PC-3 (cell line): ENCODE results near the gene ZNF76. TPM values are rescaled to one million over a fixed set of nuclear protein-coding genes. Genes with fewer than 3 reads are reported as not detected.

Experiments
- ATAC-seq: fragments of 200-7000 bp; cut with Tn5 transposase; 2 replicates; pipeline ENCODE4 v1.9.1; 2020; ENCODE audit warnings: mild to moderate bottlenecking, moderate library complexity
- BruUV-seq: library from RNA; stranded (reverse); fragments of 400-500 nt; replicated peaks from 2 replicates; lab custom pipeline; 2021; lab: Mats Ljungman, UMichigan
- CTCF ChIA-PET: fragments of 300-600 bp; sonication (Branson Sonifier 250); formaldehyde crosslinking; loops from one replicate; lab custom pipeline; 2022; ENCODE audit warnings: antibody characterized with exemption; lab: Charles Lee
- POLR2A ChIA-PET: fragments of 300-600 bp; sonication (Branson Sonifier 250); formaldehyde crosslinking; loops from one replicate; lab custom pipeline; 2022; ENCODE audit warnings: antibody characterized with exemption; ENCODE audit not compliant: unreplicated experiment; lab: Charles Lee
- DNase-seq: peaks from one replicate; pipeline ENCODE4 v3.0.0-alpha.2; 2015
- H2AFZ ChIP-seq: fragments of 300-600 bp; sonication (generic); 2 replicates; pipeline ENCODE4 v1.6.0; 2016; ENCODE audit warnings: antibody characterized with exemption, low read length
- H3F3A ChIP-seq: fragments of 300-600 bp; sonication (generic); one replicate; pipeline ENCODE4 v1.6.0; 2017; ENCODE audit warnings: antibody characterized with exemption, low read length, control low read depth, mild to moderate bottlenecking; ENCODE audit not compliant: unreplicated experiment
- H3K27ac ChIP-seq: fragments of 300-600 bp; sonication (generic); 2 replicates; pipeline ENCODE4 v1.5.1; 2016; ENCODE audit warnings: mild to moderate bottlenecking, low read length
- H3K27me3 ChIP-seq: fragments of 300-600 bp; sonication (generic); 2 replicates; pipeline ENCODE4 v1.6.1; 2016; ENCODE audit warnings: low read length, mixed read lengths
- H3K36me3 ChIP-seq: fragments of 300-600 bp; sonication (generic); 2 replicates; pipeline ENCODE4 v1.6.1; 2016; ENCODE audit warnings: low read depth, mixed run types, low read length, mixed read lengths
- H3K4me1 ChIP-seq: fragments of 300-600 bp; sonication (generic); 2 replicates; pipeline ENCODE4 v1.5.1; 2016; ENCODE audit warnings: low read length; ENCODE audit not compliant: insufficient read depth
- H3K4me2 ChIP-seq: fragments of 300-600 bp; sonication (generic); 2 replicates; pipeline ENCODE4 v1.6.0; 2016; ENCODE audit warnings: low read length
- H3K4me3 ChIP-seq: fragments of 300-600 bp; sonication (generic); 2 replicates; pipeline ENCODE4 v1.5.1; 2016; ENCODE audit warnings: mild to moderate bottlenecking, low read length, mixed read lengths
- H3K79me2 ChIP-seq: fragments of 300-600 bp; sonication (generic); 2 replicates; pipeline ENCODE4 v1.6.1; 2017; ENCODE audit warnings: low read length, mixed read lengths
- H3K9ac ChIP-seq: fragments of 300-600 bp; sonication (generic); 2 replicates; pipeline ENCODE4 v1.6.0; 2016; ENCODE audit warnings: mild to moderate bottlenecking, low read length
- H3K9me2 ChIP-seq: fragments of 300-600 bp; sonication (generic); replicated peaks from 2 replicates; pipeline ENCODE4 v1.6.1; 2016; ENCODE audit warnings: mixed run types, low read length, mixed read lengths
- H3K9me3 ChIP-seq: fragments of 300-600 bp; sonication (generic); 2 replicates; pipeline ENCODE4 v1.6.1; 2016; ENCODE audit warnings: low read length, mixed read lengths
- H4K20me1 ChIP-seq: fragments of 300-600 bp; sonication (generic); 2 replicates; pipeline ENCODE4 v1.6.1; 2016; ENCODE audit warnings: low read length, mixed read lengths
- CTCF ChIP-seq: fragments of 300-600 bp; sonication (generic); conservative IDR thresholded peaks from 2 replicates; pipeline ENCODE4 v1.5.1; 2017; ENCODE audit warnings: antibody characterized with exemption, low read depth, mild to moderate bottlenecking, low read length
- EZH2 ChIP-seq: fragments of 300-600 bp; sonication (generic); IDR thresholded peaks from one replicate; pipeline ENCODE4 v1.6.1; 2017; ENCODE audit warnings: antibody characterized with exemption, mild to moderate bottlenecking, low read length; ENCODE audit not compliant: unreplicated experiment
- EZH2phosphoT487 ChIP-seq: fragments of 300-600 bp; sonication (generic); IDR thresholded peaks from 2 replicates; pipeline ENCODE4 v1.6.1; 2018; ENCODE audit warnings: mild to moderate bottlenecking, antibody characterized with exemption, low read length, borderline replicate concordance
- intact Hi-C: fragments of 100-400 bp; cut with micrococcal nuclease; formaldehyde crosslinking; loops from 2 replicates; pipeline ENCODE4 v1.9.0; 2023
- total RNA-seq: library from RNA; depleted of rRNA; stranded (reverse); fragments of >200 nt; gene quantifications from 2 replicates; pipeline ENCODE4 v1.2.3, GENCODE V29; 2014

Gene ZNF76
- total RNA-seq, 1 experiment from 2014 or later: 20.8 TPM

DNA sequence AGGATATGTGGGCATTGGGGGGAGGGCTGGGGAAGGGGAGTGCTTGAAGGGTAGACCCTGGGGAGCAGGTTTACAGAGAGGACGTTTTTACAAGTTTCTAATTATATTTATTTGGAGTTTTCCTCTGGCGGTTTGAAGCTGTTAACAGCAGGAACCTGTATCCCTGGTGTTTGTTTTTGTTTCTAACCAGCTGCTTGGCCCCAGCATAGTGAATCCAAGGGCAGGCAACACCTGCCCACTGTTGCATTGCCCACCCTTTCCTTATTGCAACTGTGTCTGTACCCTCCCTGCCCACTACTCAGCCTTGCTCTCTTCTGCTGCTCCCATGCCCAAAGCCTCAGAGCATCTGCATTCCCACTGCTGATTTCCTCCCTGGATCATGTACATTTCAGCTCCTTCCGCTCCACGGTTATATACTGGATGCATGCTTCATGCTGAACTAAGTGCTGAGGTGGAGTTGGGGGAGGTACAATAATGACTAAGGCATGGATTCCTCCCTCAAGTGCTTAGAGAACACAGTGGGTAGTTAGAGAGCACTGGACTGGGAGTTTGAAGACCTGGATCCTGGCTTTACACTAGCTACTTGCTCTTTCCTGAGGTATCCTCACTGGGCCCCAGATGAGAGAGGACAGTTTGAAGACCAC lies 39.7 kb upstream of the ZNF76 start:
- no peaks in the 10 kb centered on the region for H3K36me3 ChIP-seq
- TF ChIP-seq EZH2phosphoT487 (no peak), EZH2 (no peak), CTCF (no peak)
- intact Hi-C loops: no loop called here
- H3K4me3 ChIP-seq: no peak overlapping the region
- no TSS peak for BruUV-seq
- ATAC-seq (no peak), DNase-seq (no peak)
- H3K79me2 ChIP-seq: no peaks in the 10 kb centered on the region
- H3K9me3 ChIP-seq: no peaks in the 10 kb centered on the region
- no peak overlapping the region for H3K4me2 ChIP-seq
- POLR2A ChIA-PET: no interaction called here
- no peak overlapping the region for H3K27ac ChIP-seq
- no peaks in the 10 kb centered on the region for H3K9me2 ChIP-seq
- no peak overlapping the region for H2AFZ ChIP-seq
- H3F3A ChIP-seq: no peaks in the 10 kb centered on the region
- no peaks in the 10 kb centered on the region for H4K20me1 ChIP-seq
- CTCF ChIA-PET: no interaction called here
- H3K4me1 ChIP-seq: peaks cover 7% of the 10 kb centered on the region; the same call in 1 of the 2 replicates
- no peaks in the 10 kb centered on the region for H3K27me3 ChIP-seq
- no peak overlapping the region for H3K9ac ChIP-seq

DNA sequence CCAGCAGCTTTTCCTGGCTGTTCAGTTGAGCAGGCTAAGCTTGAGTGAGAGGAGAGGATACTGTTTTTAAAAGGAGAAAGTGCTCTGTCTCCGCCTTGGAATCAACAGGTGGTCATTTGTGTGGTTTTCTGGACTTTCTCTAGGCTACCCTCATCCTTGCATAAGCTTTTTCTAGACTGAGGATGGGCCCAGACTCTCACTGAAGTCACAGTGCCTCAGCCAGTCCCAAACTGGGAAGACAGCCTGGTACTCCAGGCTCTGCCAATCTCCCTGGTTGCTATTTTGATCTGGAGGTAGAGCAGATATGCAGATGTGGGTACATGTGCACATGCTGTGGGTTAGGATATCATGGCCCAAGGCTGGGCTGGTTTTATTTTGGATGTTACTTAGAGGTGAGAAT lies 38.8 kb upstream of the ZNF76 start:
- no peaks in the 10 kb centered on the region for H3K79me2 ChIP-seq

More for the DNA sequence above, 38.8 kb upstream of the ZNF76 start:
- H3K36me3 ChIP-seq: no peaks in the 10 kb centered on the region
- H2AFZ ChIP-seq: no peak overlapping the region
- DNase-seq (no peak), ATAC-seq (no peak)
- no peaks in the 10 kb centered on the region for H4K20me1 ChIP-seq
- H3K9me2 ChIP-seq: no peaks in the 10 kb centered on the region
- no peak overlapping the region for H3K9ac ChIP-seq
- H3K27ac ChIP-seq: no peak overlapping the region
- no peaks in the 10 kb centered on the region for H3K9me3 ChIP-seq
- no peaks in the 10 kb centered on the region for H3K27me3 ChIP-seq
- intact Hi-C loops: no loop called here
- H3K4me2 ChIP-seq: no peak overlapping the region
- BruUV-seq: no TSS peak
- TF ChIP-seq EZH2 (no peak), EZH2phosphoT487 (no peak), CTCF (no peak)
- ChIA-PET CTCF (no interaction called here), POLR2A (no interaction called here)
- H3K4me1 ChIP-seq: peaks cover 7% of the 10 kb centered on the region; the same call in 1 of the 2 replicates
- H3K4me3 ChIP-seq: no peak overlapping the region
- H3F3A ChIP-seq: no peaks in the 10 kb centered on the region
